ENCODE measurements around the gene RAI1. TPM values are rescaled to one million over a fixed set of nuclear protein-coding genes. Genes with fewer than 3 reads are reported as not detected.

RAI1 gene
- total and polyA plus RNA-seq, 10 of the 15 experiments (the other 5 are each of a cell fraction or from before 2014, with no cell fraction given) = 0.66 to 37.7 (median 6.0) TPM

- Histone ChIP-seq H3K9me3 (replicated peaks; ENCODE audit: control insufficient read depth, insufficient read depth, low read length) (no peaks in the 10 kb centered on the region), H3K4me2 (ENCODE audit: control insufficient read depth, insufficient read depth) (no peak overlapping the region), H3K27ac (ENCODE audit: control insufficient read depth, insufficient read depth) (no peak overlapping the region), H3K36me3 (ENCODE audit: control insufficient read depth in 2 of 2, insufficient read depth in 2 of 2, low read length in 1 of 2) (no peaks in the 10 kb centered on the region; a peak in 1 of 4 replicates), H3K4me1 (ENCODE audit: control insufficient read depth, insufficient read depth, low read length) (peaks cover 27% of the 10 kb centered on the region), H4K20me1 (ENCODE audit: control insufficient read depth, insufficient read depth) (no peaks in the 10 kb centered on the region), H2AFZ (ENCODE audit: control insufficient read depth, low read depth, low read length) (no peak overlapping the region), H3K27me3 (replicated peaks in 1 of 2; ENCODE audit: control insufficient read depth in 2 of 2, insufficient read depth in 2 of 2, low read length in 1 of 2) (no peaks in the 10 kb centered on the region; a peak in 1 of 4 replicates), H3K9ac (ENCODE audit: control insufficient read depth, insufficient read depth, low read length) (no peak overlapping the region), H3K4me3 (no peak overlapping the region), H3K79me2 (ENCODE audit: control insufficient read depth, insufficient read depth, low read length) (peaks cover 28% of the 10 kb centered on the region)
- ATAC-seq = no peak
- no TSS peak for BruUV-seq (replicated peaks)
- FAIRE-seq = no peak
- POLR2A ChIA-PET = interaction anchor here (1.0 kb wide), 1 partner anchor 171 kb away, joined by 3 read pairs; no protein-coding TSS in a partner anchor
- intact Hi-C loops (cut with micrococcal nuclease; ENCODE audit: unreplicated experiment) = no loop called here
- TF ChIP-seq SKIL (IDR thresholded peaks at IDR 0.05; ENCODE audit: low read depth, poor library complexity, severe bottlenecking) = no peak
- no peak for TF ChIP-seq IRF5 (IDR thresholded peaks at IDR 0.05; ENCODE audit: borderline replicate concordance)
- no peak for TF ChIP-seq PKNOX1 (IDR thresholded peaks at IDR 0.05)
- no peak for TF ChIP-seq IKZF2 (IDR thresholded peaks at IDR 0.05)
- TF ChIP-seq ZZZ3 (IDR thresholded peaks at IDR 0.05; ENCODE audit: control insufficient read depth, insufficient read length, low read depth) = no peak
- TF ChIP-seq RELA (IDR thresholded peaks at IDR 0.05; ENCODE audit: borderline replicate concordance, partially characterized antibody) = no peak
- no peak for TF ChIP-seq IRF4 (IDR thresholded peaks at IDR 0.05; ENCODE audit: low read depth, low read length)
- no peak for TF ChIP-seq ATF7 (IDR thresholded peaks at IDR 0.05; ENCODE audit: low read depth)
- no peak for TF ChIP-seq ZBTB40 (IDR thresholded peaks at IDR 0.05; ENCODE audit: borderline replicate concordance)
- no peak for TF ChIP-seq SIX5 (IDR thresholded peaks at IDR 0.05; ENCODE audit: low read depth, low read length, severe bottlenecking)
- no peak for TF ChIP-seq JUNB (IDR thresholded peaks at IDR 0.05)
- no peak for TF ChIP-seq SPI1 (IDR thresholded peaks at IDR 0.05; ENCODE audit: borderline replicate concordance, insufficient read depth, low read depth, low read length)
- SMC1A ChIA-PET (ENCODE audit: uncharacterized antibody, unreplicated experiment) = interaction anchor here (0.9 to 3.9 kb wide), 15 partner anchors 8 to 356 kb away, joined by 3 to 22 read pairs (median 4); no protein-coding TSS in a partner anchor
- CTCF ChIA-PET = interaction anchor here (0.6 to 3.2 kb wide), 13 partner anchors 9 to 355 kb away, joined by 3 to 32 read pairs (median 4); no protein-coding TSS in a partner anchor
- RAD21 ChIA-PET (ENCODE audit: unreplicated experiment) = interaction anchor here (1.0 to 2.0 kb wide), 8 partner anchors 11 to 306 kb away, joined by 3 to 7 read pairs (median 4); no protein-coding TSS in a partner anchor
- no peak for DNase-seq (ENCODE audit: low read depth, low spot score)
- in situ Hi-C loops (cut with MboI) = loop anchor here (5.0 kb wide), 2 partner anchors 183 to 353 kb away; no protein-coding TSS in a partner anchor
- 52% methylated on average over 6 of the region's 6 CpGs for whole genome bisulfite sequencing (ENCODE audit: insufficient coverage, insufficient replicate concordance, low lambda C conversion rate, missing lambda C conversion rate)
Observed at GRCh38 chr17:17679243-17679642, 2.0 kb upstream of the RAI1 start.
